Spinal cord (tissue), 10 donors: ENCODE results near the gene PNISR. TPM values are rescaled to one million over a fixed set of nuclear protein-coding genes. Genes with fewer than 3 reads are reported as not detected.
"Not testable (repeated sequence)": the region's sequence is repeated elsewhere in the genome, so short reads cannot be mapped to it uniquely, and the experiment has no call there.

Experiments used
- DNase-seq, 6 donors: peaks; one replicate each; pipeline versions ENCODE4 v3.0.0 to v3.0.0-alpha.2; 2013 to 2015; ENCODE audit warnings: low spot score in 6 of 6, low read depth in 4 of 6
- H3K27ac ChIP-seq: one replicate; pipeline ENCODE4 v1.5.1; 2013; ENCODE audit warnings: low read depth, low read length, control low read depth
- H3K27me3 ChIP-seq: one replicate; pipeline ENCODE4 v1.6.1; 2013; ENCODE audit warnings: low read length; ENCODE audit not compliant: control insufficient read depth, insufficient read depth
- H3K36me3 ChIP-seq: one replicate; pipeline ENCODE4 v1.6.1; 2013; ENCODE audit warnings: low read length; ENCODE audit not compliant: control insufficient read depth, insufficient read depth
- H3K4me1 ChIP-seq: one replicate; pipeline ENCODE4 v1.6.1; 2013; ENCODE audit warnings: low read length; ENCODE audit not compliant: control insufficient read depth, insufficient read depth
- H3K4me3 ChIP-seq: one replicate; pipeline ENCODE4 v1.5.1; 2013; ENCODE audit warnings: low read depth, low read length, control low read depth
- H3K9me3 ChIP-seq: one replicate; pipeline ENCODE4 v1.6.1; 2013; ENCODE audit warnings: low read length; ENCODE audit not compliant: control insufficient read depth, insufficient read depth
- WGBS: methylation state at CpG from one replicate; pipeline ENCODE4 v1.1.5; 2013; ENCODE audit warnings: missing lambda C conversion rate; ENCODE audit not compliant: insufficient coverage; 5-methylcytosine and 5-hydroxymethylcytosine counted together
- long read RNA-seq, 4 donors: transcript quantifications; one replicate each; lab custom pipeline, GENCODE V29; 2026
- polyA plus RNA-seq, 2 donors: library from polyadenylated mRNA; unstranded; fragments of 120-200 nt; gene quantifications; one replicate each; pipeline ENCODE4 v1.2.1, GENCODE V29; 2013; ENCODE audit not compliant: insufficient read length in 2 of 2
- total RNA-seq, 2 donors: library from RNA; depleted of rRNA in 1 of 2; stranded (reverse); fragments of 120-200 nt in 1 of 2; fragments of >200 nt in 1 of 2; gene quantifications; one replicate each; pipeline versions ENCODE4 v1.2.3 to v1.2.4, GENCODE V29; 2013 to 2014
- donor health status: healthy.

Gene PNISR, protein sequence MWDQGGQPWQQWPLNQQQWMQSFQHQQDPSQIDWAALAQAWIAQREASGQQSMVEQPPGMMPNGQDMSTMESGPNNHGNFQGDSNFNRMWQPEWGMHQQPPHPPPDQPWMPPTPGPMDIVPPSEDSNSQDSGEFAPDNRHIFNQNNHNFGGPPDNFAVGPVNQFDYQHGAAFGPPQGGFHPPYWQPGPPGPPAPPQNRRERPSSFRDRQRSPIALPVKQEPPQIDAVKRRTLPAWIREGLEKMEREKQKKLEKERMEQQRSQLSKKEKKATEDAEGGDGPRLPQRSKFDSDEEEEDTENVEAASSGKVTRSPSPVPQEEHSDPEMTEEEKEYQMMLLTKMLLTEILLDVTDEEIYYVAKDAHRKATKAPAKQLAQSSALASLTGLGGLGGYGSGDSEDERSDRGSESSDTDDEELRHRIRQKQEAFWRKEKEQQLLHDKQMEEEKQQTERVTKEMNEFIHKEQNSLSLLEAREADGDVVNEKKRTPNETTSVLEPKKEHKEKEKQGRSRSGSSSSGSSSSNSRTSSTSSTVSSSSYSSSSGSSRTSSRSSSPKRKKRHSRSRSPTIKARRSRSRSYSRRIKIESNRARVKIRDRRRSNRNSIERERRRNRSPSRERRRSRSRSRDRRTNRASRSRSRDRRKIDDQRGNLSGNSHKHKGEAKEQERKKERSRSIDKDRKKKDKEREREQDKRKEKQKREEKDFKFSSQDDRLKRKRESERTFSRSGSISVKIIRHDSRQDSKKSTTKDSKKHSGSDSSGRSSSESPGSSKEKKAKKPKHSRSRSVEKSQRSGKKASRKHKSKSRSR
- total RNA-seq (100 to 1,000 TPM; 159 to 182 TPM), polyA plus RNA-seq (100 to 1,000 TPM; 203 to 204 TPM)
- long read RNA-seq, donor 1, full-length matches to known transcripts = 56 of 124 reads
- long read RNA-seq, donor 1, partial matches to known transcripts = 58 of 124 reads
- long read RNA-seq, donor 1, other reads (novel, unspliced or antisense) = 10 of 124 reads
- long read RNA-seq, donor 2, full-length matches to known transcripts = 13 of 13 reads
- long read RNA-seq, donor 2, partial matches to known transcripts = 0 of 13 reads
- long read RNA-seq, donor 2, other reads (novel, unspliced or antisense) = 0 of 13 reads
- long read RNA-seq, donor 3, full-length matches to known transcripts = 15 of 15 reads
- long read RNA-seq, donor 3, partial matches to known transcripts = 0 of 15 reads
- long read RNA-seq, donor 3, other reads (novel, unspliced or antisense) = 0 of 15 reads
- long read RNA-seq, donor 4, full-length matches to known transcripts = 64 of 137 reads
- long read RNA-seq, donor 4, partial matches to known transcripts = 65 of 137 reads
- long read RNA-seq, donor 4, other reads (novel, unspliced or antisense) = 8 of 137 reads

DNA sequence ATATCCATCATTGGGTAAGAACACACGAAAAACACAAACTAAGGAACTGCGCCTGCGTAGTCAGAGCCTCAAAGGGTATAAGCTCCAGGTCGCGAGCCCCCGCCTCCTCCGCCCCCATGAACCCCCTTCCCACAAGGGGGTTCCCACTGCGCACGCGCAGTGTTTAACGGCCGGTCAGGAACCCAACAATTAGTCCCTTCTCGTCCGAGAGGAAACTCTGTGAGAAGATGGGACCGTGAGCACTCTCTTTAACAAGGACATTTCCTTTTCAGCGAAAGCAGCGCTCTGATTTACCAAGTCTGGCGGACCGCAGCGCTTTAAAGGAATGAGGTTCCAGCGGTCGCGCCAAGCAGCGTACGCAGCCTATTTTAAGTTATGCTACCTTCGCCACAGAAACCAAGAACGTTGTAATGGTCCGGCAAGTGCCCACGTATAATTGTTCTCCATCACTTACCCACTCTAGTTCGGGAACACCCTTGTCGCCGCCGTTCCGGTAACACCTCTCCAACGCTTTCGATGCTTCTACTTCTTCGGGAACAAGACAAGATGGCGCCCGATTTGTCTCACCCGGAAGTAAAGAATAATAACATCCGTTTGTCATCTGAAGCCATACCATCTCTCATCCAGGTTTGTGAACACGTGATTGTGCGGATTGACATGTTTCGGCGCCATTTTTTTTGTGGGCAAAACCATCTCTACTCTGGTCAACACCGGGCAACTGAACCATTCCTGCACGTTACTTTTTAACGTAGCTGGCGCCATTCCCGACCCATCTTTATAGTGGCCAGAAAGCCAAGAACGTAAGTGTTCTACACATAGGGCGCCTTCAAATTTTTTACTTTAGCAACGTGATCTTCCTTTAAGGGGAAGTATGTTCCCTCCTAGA is at the start of gene PNISR:
PNISR (minus strand) TSS at position 548 of the 886 bp plus-strand sequence. CDS start 10,649 bp downstream, outside the sequence.
- peaks cover 14% of the 10 kb centered on the region for H3K4me1 ChIP-seq
- WGBS = under 1% methylated on average over 53 of the region's 53 CpGs

DNA sequence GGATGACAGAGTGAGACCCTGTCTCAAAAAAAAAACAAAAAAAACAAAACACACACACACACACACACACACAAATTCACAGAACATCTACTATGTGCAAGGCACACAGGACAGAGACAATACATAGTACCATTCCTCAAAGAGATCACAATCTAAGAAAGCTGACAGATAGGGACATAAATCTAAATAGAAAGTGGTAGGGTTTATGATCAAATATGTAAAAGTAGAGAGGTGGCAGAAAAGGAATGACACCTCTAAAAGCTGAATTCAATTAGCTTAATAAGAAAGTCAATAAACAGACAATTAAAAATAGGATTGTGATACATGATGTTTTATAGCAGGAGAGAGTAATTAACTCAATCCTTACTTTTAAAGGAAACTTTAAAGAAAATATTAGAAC is 48.6 kb upstream of the PNISR start:
- H3K4me1 ChIP-seq = no peaks in the 10 kb centered on the region
- H3K27ac ChIP-seq = no peak overlapping the region

More for the DNA sequence above, at the start of gene PNISR:
- H3K4me3 ChIP-seq = peak within 1 kb of the TSS; percentile 100
- H3K27me3 ChIP-seq = no peaks in the 10 kb centered on the region
- DNase-seq = peak; percentile 95 to 100 (median 98)
- H3K36me3 ChIP-seq = no peaks in the 10 kb centered on the region
- H3K27ac ChIP-seq = peak within 1 kb of the TSS; percentile 100
- H3K9me3 ChIP-seq = no peaks in the 10 kb centered on the region

DNA sequence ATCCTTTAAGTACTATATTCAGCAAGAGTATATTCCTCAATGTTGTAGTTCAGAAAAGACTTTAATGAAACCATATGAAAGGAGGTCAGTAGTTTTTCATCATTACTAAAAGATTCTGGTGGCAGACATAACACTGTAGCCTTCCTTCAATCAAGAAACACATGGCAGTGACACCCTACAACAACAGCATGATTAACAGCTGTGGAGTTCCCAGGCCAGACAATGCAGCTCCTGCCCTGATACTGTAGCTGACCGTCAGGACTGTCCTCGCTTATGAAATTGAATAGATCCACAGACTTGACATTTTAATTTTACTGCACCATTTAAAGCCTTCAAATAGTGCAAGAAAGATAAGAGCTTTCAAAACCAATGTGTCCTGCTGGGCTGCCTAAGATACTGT is 46.5 kb upstream of the PNISR start:
- DNase-seq = peak in 1 of 6 donors; percentile 10
- no peaks in the 10 kb centered on the region for H3K4me1 ChIP-seq
- H3K9me3 ChIP-seq = no peaks in the 10 kb centered on the region
- WGBS = 57% methylated on average over 2 of the region's 2 CpGs
- H3K27ac ChIP-seq = no peak overlapping the region
- no peak overlapping the region for H3K4me3 ChIP-seq
- no peaks in the 10 kb centered on the region for H3K27me3 ChIP-seq
- H3K36me3 ChIP-seq = no peaks in the 10 kb centered on the region

More for the DNA sequence above, 48.6 kb upstream of the PNISR start:
- Histone ChIP-seq H3K36me3 (no peaks in the 10 kb centered on the region), H3K4me3 (no peak overlapping the region), H3K9me3 (no peaks in the 10 kb centered on the region), H3K27me3 (no peaks in the 10 kb centered on the region)
- no peak for DNase-seq

DNA sequence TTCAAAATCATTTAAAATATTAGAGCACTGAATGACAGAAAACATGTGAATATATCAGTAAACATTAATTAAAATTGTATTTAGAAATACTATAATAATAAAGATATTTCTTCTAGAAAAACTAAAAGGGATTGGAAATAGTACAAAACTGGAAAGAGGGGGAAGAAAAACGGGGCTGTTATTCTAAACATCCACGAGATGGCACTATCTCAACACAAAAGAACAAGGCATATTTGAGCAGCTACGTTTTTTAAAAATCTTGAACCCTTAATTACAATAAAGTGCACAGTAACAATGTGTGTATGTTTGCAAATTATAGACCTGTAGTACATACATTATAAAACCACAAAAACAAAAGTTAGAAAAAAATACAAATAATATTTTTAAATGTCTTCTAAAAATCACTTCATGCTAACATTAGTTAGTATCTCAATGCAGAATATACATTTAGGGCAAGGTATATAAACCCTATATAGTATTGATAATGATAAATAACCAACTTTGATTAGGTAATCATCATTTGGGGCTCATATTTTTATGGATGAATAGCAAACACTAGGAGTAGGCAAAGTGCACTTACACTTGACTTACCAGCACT is 42.5 kb upstream of the PNISR start:
- no CpG with 5 or more reads among the region's 3 CpGs for WGBS
- H3K27ac ChIP-seq = no peak overlapping the region
- H3K4me1 ChIP-seq = no peaks in the 10 kb centered on the region
- DNase-seq = peak in 3 of 6 donors; percentile 9 to 73 (median 56)
- H3K9me3 ChIP-seq = no peaks in the 10 kb centered on the region
- H3K36me3 ChIP-seq = peaks cover 2% of the 10 kb centered on the region
- H3K27me3 ChIP-seq = no peaks in the 10 kb centered on the region
- no peak overlapping the region for H3K4me3 ChIP-seq

DNA sequence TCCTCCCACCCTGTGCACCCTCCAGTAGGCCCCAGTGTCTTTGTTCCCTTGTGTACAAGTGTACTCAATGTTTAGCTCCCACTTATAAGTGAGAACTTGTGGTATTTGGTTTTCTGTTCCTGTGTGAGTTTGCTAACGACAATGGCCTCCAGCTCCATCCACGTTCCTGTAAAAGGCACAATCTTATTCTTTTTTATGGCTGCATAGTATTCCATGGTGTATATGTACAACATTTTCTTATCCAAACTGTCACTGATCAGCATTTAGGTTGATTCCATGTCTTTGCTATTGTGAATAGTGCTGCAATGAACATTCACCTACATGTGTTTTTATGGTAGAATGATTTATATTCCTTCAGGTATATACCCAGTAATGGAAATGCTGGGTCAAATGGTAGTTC is 34.0 kb upstream of the PNISR start:
- no CpG with 5 or more reads among the region's 2 CpGs for WGBS
- H3K27me3 ChIP-seq, H3K4me3 ChIP-seq: not testable (repeated sequence)

DNA sequence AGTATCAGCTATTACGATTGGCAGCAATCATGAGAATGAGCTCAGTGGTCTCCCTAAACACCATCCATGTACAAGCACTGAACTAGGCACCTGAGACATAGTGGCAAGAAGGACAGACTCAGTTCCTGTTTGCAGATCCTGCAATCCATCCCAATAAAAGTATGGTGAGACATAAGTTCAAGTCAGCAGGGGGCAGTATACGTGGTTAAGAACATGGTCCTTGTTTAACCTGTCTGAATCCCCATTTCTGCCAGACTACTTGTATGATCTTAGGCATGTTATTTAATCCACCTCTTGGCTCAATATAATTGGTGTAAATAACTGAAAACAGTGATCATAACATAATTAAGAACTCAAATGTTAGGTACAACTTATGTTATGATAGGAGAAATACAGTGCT is 33.2 kb upstream of the PNISR start:
- Histone ChIP-seq H3K27me3 (no peaks in the 10 kb centered on the region), H3K4me3 (no peak overlapping the region), H3K9me3 (peaks cover 4% of the 10 kb centered on the region), H3K27ac (no peak overlapping the region), H3K36me3 (no peaks in the 10 kb centered on the region), H3K4me1 (no peaks in the 10 kb centered on the region)
- no peak for DNase-seq
- WGBS = 100% methylated on average over 1 of the region's 2 CpGs

More for the DNA sequence above, 34.0 kb upstream of the PNISR start:
- H3K4me1 ChIP-seq, DNase-seq, H3K27ac ChIP-seq, H3K9me3 ChIP-seq, H3K36me3 ChIP-seq: not testable (repeated sequence)

DNA sequence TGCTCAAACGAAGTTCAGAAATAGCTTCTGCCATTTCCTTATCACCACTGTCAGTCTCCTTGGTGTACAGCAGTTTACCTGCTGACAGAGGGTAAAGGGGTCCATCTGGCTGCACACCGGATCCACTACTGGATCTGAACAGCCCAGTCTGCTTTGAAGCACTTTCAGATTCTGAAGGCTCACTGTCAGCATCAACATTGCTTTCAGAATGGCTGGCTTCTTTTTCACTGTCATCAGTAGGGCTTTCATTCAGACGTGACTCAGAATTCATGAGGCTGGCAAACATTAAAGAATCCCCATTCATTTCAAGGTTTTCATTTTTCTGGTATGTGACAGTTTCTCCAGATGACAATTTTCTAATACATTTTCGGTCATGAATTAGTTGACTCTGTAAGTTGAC is 21.0 kb upstream of the PNISR start:
- Histone ChIP-seq H3K4me3 (no peak overlapping the region), H3K27ac (no peak overlapping the region), H3K9me3 (no peaks in the 10 kb centered on the region), H3K27me3 (no peaks in the 10 kb centered on the region), H3K4me1 (no peaks in the 10 kb centered on the region), H3K36me3 (no peaks in the 10 kb centered on the region)
- 46% methylated on average over 2 of the region's 4 CpGs for WGBS
- peak in 1 of 6 donors; percentile 22 for DNase-seq

DNA sequence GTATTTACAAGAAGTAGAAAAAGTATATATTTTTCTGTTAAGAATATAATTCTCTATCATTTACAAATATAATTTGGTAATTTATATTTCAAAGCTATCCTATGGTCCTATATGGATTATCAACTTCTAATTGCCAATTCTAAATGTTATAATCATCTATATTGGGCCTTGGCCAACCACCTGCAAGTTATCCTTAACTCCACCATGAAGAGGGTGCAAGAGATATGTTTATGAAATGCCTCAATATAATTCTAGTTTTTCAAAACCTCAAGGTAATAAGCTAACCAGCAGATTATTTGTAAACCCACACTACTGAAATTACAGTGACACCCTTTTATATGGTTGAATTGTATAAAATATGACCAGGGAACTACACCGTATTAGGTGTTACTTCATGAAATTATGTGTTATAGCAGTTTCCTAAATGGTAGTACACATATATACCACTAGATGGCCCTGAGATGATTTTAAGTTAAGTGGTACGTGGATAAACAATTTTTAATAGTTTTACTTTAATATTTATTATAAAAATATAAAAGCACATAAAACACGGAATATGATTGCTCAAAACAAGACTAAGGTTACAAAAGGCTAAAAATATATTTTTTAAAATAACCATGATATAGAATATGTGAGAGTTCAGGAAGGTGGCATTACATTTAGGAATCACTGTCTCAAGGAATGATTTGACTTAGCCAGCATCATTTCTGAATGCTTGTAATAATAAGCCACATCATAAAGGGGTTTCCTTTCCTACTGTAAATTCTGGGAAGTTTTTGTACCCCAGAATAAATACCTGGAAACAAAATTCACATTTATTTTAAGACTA is 9.8 kb upstream of the PNISR start:
- Histone ChIP-seq H3K27me3 (no peaks in the 10 kb centered on the region), H3K36me3 (no peaks in the 10 kb centered on the region), H3K9me3 (no peaks in the 10 kb centered on the region), H3K4me1 (no peaks in the 10 kb centered on the region), H3K4me3 (no peak overlapping the region), H3K27ac (no peak overlapping the region)
- no CpG with 5 or more reads among the region's 3 CpGs for WGBS
- DNase-seq = peak in 2 of 6 donors; percentile 43 to 66
